ENCODE data around the gene MEOX2. TPM values are rescaled to one million over a fixed set of nuclear protein-coding genes. Genes with fewer than 3 reads are reported as not detected.

The MEOX2 gene
- polyA plus RNA-seq, 4 donors: 0.78 to 2.4 TPM; not detected in 2

GRCh38 chr7:15620491-15621185 lies 65.8 kb downstream of the MEOX2 start:
- Histone ChIP-seq H3K27ac (ENCODE audit: low read depth in 1 of 3, low read length in 2 of 3) (no peak overlapping the region), H3K27me3 (ENCODE audit: control insufficient read depth in 3 of 3, insufficient read depth in 3 of 3, low read length in 3 of 3) (no peaks in the 10 kb centered on the region), H3K36me3 (ENCODE audit: control insufficient read depth in 3 of 3, insufficient read depth in 2 of 3, low read depth in 1 of 3, low read length in 3 of 3) (no peaks in the 10 kb centered on the region), H3K9me3 (ENCODE audit: control insufficient read depth in 2 of 2, insufficient read depth in 1 of 2, low read depth in 1 of 2, low read length in 1 of 2) (no peaks in the 10 kb centered on the region), H3K4me3 (ENCODE audit: low read depth in 1 of 3, low read length in 3 of 3) (no peak overlapping the region), H3K4me1 (ENCODE audit: control insufficient read depth in 3 of 3, insufficient read depth in 2 of 3, low read depth in 1 of 3, low read length in 2 of 3) (no peaks in the 10 kb centered on the region)
- DNase-seq (no peak), FAIRE-seq (no peak)
- WGBS, 3 donors: 62 to 67% (median 62%) methylated on average over 6 of the region's 6 CpGs

GRCh38 chr7:15618275-15618674 lies 68.2 kb downstream of the MEOX2 start:
- FAIRE-seq (no peak), DNase-seq (no peak)
- H3K27me3 ChIP-seq (ENCODE audit: control insufficient read depth in 3 of 3, insufficient read depth in 3 of 3, low read length in 3 of 3): no peaks in the 10 kb centered on the region
- H3K9me3 ChIP-seq (ENCODE audit: control insufficient read depth in 2 of 2, insufficient read depth in 1 of 2, low read depth in 1 of 2, low read length in 1 of 2): no peaks in the 10 kb centered on the region
- no peak overlapping the region for H3K4me3 ChIP-seq (ENCODE audit: low read depth in 1 of 3, low read length in 3 of 3)
- H3K4me1 ChIP-seq (ENCODE audit: control insufficient read depth in 3 of 3, insufficient read depth in 2 of 3, low read depth in 1 of 3, low read length in 2 of 3): no peaks in the 10 kb centered on the region
- H3K27ac ChIP-seq (ENCODE audit: low read depth in 1 of 3, low read length in 2 of 3): no peak overlapping the region
- H3K36me3 ChIP-seq (ENCODE audit: control insufficient read depth in 3 of 3, insufficient read depth in 2 of 3, low read depth in 1 of 3, low read length in 3 of 3): no peaks in the 10 kb centered on the region
- 88 to 95% (median 93%) methylated on average over 2 of the region's 2 CpGs for WGBS, 3 donors

GRCh38 chr7:15612205-15612604 lies 74.3 kb downstream of the MEOX2 start:
- WGBS, 3 donors: 70 to 82% (median 76%) methylated on average over 8 of the region's 8 CpGs
- Histone ChIP-seq H3K4me1 (ENCODE audit: control insufficient read depth in 3 of 3, insufficient read depth in 2 of 3, low read depth in 1 of 3, low read length in 2 of 3) (no peaks in the 10 kb centered on the region), H3K4me3 (ENCODE audit: low read depth in 1 of 3, low read length in 3 of 3) (no peak overlapping the region), H3K27me3 (ENCODE audit: control insufficient read depth in 3 of 3, insufficient read depth in 3 of 3, low read length in 3 of 3) (peaks cover 0 to 2% (median 0%) of the 10 kb centered on the region in 3 donors), H3K9me3 (ENCODE audit: control insufficient read depth in 2 of 2, insufficient read depth in 1 of 2, low read depth in 1 of 2, low read length in 1 of 2) (no peaks in the 10 kb centered on the region), H3K36me3 (ENCODE audit: control insufficient read depth in 3 of 3, insufficient read depth in 2 of 3, low read depth in 1 of 3, low read length in 3 of 3) (no peaks in the 10 kb centered on the region), H3K27ac (ENCODE audit: low read depth in 1 of 3, low read length in 2 of 3) (no peak overlapping the region)
- FAIRE-seq: no peak
- DNase-seq: no peak

- H3K4me3 ChIP-seq (ENCODE audit: low read depth in 1 of 3, low read length in 3 of 3): no peak overlapping the region
- WGBS, 3 donors: 80 to 84% (median 81%) methylated on average over 2 of the region's 2 CpGs
- no peaks in the 10 kb centered on the region for H3K36me3 ChIP-seq (ENCODE audit: control insufficient read depth in 3 of 3, insufficient read depth in 2 of 3, low read depth in 1 of 3, low read length in 3 of 3)
- FAIRE-seq (no peak), DNase-seq (no peak)
- H3K27me3 ChIP-seq (ENCODE audit: control insufficient read depth in 3 of 3, insufficient read depth in 3 of 3, low read length in 3 of 3): peaks cover 0 to 2% (median 0%) of the 10 kb centered on the region in 3 donors
- H3K9me3 ChIP-seq (ENCODE audit: control insufficient read depth in 2 of 2, insufficient read depth in 1 of 2, low read depth in 1 of 2, low read length in 1 of 2): no peaks in the 10 kb centered on the region
- H3K4me1 ChIP-seq (ENCODE audit: control insufficient read depth in 3 of 3, insufficient read depth in 2 of 3, low read depth in 1 of 3, low read length in 2 of 3): no peaks in the 10 kb centered on the region
- H3K27ac ChIP-seq (ENCODE audit: low read depth in 1 of 3, low read length in 2 of 3): no peak overlapping the region
Observed at GRCh38 chr7:15610503-15610902, 76.0 kb downstream of the MEOX2 start.

GRCh38 chr7:15609287-15609686 lies 77.2 kb downstream of the MEOX2 start:
- no peaks in the 10 kb centered on the region for H3K9me3 ChIP-seq (ENCODE audit: control insufficient read depth in 2 of 2, insufficient read depth in 1 of 2, low read depth in 1 of 2, low read length in 1 of 2)
- peaks cover 0 to 2% (median 0%) of the 10 kb centered on the region in 3 donors for H3K27me3 ChIP-seq (ENCODE audit: control insufficient read depth in 3 of 3, insufficient read depth in 3 of 3, low read length in 3 of 3)
- no peak for FAIRE-seq
- H3K27ac ChIP-seq (ENCODE audit: low read depth in 1 of 3, low read length in 2 of 3): no peak overlapping the region
- no peaks in the 10 kb centered on the region for H3K36me3 ChIP-seq (ENCODE audit: control insufficient read depth in 3 of 3, insufficient read depth in 2 of 3, low read depth in 1 of 3, low read length in 3 of 3)
- 65 to 78% (median 71%) methylated on average over 2 of the region's 2 CpGs for WGBS, 3 donors
- no peak for DNase-seq
- H3K4me1 ChIP-seq (ENCODE audit: control insufficient read depth in 3 of 3, insufficient read depth in 2 of 3, low read depth in 1 of 3, low read length in 2 of 3): no peaks in the 10 kb centered on the region
- no peak overlapping the region for H3K4me3 ChIP-seq (ENCODE audit: low read depth in 1 of 3, low read length in 3 of 3)

- no peak overlapping the region for H3K4me3 ChIP-seq (ENCODE audit: low read depth in 1 of 3, low read length in 3 of 3)
- no peaks in the 10 kb centered on the region for H3K36me3 ChIP-seq (ENCODE audit: control insufficient read depth in 3 of 3, insufficient read depth in 2 of 3, low read depth in 1 of 3, low read length in 3 of 3)
- WGBS, 3 donors: 63 to 80% (median 72%) methylated on average over 5 of the region's 5 CpGs
- H3K4me1 ChIP-seq (ENCODE audit: control insufficient read depth in 3 of 3, insufficient read depth in 2 of 3, low read depth in 1 of 3, low read length in 2 of 3): no peaks in the 10 kb centered on the region
- H3K27ac ChIP-seq (ENCODE audit: low read depth in 1 of 3, low read length in 2 of 3): no peak overlapping the region
- H3K27me3 ChIP-seq (ENCODE audit: control insufficient read depth in 3 of 3, insufficient read depth in 3 of 3, low read length in 3 of 3): peaks cover 0 to 2% (median 0%) of the 10 kb centered on the region in 3 donors
- H3K9me3 ChIP-seq (ENCODE audit: control insufficient read depth in 2 of 2, insufficient read depth in 1 of 2, low read depth in 1 of 2, low read length in 1 of 2): no peaks in the 10 kb centered on the region
- FAIRE-seq: peak; percentile 33
- no peak for DNase-seq
Observed at GRCh38 chr7:15607529-15608210, 78.8 kb downstream of the MEOX2 start.

- FAIRE-seq: no peak
- H3K4me3 ChIP-seq (ENCODE audit: low read depth in 1 of 3, low read length in 3 of 3): no peak overlapping the region
- 73 to 88% (median 81%) methylated on average over 3 of the region's 3 CpGs for WGBS, 3 donors
Observed at GRCh38 chr7:15606561-15606960, 79.9 kb downstream of the MEOX2 start.

GRCh38 chr7:15604166-15604565 lies 82.3 kb downstream of the MEOX2 start:
- no peaks in the 10 kb centered on the region for H3K36me3 ChIP-seq (ENCODE audit: control insufficient read depth in 3 of 3, insufficient read depth in 2 of 3, low read depth in 1 of 3, low read length in 3 of 3)
- H3K9me3 ChIP-seq (ENCODE audit: control insufficient read depth in 2 of 2, insufficient read depth in 1 of 2, low read depth in 1 of 2, low read length in 1 of 2): peaks cover 0 to 10% of the 10 kb centered on the region in 2 donors
- no peaks in the 10 kb centered on the region for H3K4me1 ChIP-seq (ENCODE audit: control insufficient read depth in 3 of 3, insufficient read depth in 2 of 3, low read depth in 1 of 3, low read length in 2 of 3)
- H3K27ac ChIP-seq (ENCODE audit: low read depth in 1 of 3, low read length in 2 of 3): no peak overlapping the region
- no peak overlapping the region for H3K4me3 ChIP-seq (ENCODE audit: low read depth in 1 of 3, low read length in 3 of 3)
- WGBS, 3 donors: 95 to 100% (median 100%) methylated on average over 1 of the region's 1 CpG
- H3K27me3 ChIP-seq (ENCODE audit: control insufficient read depth in 3 of 3, insufficient read depth in 3 of 3, low read length in 3 of 3): no peaks in the 10 kb centered on the region
- DNase-seq (no peak), FAIRE-seq (no peak)

More at GRCh38 chr7:15606561-15606960, 79.9 kb downstream of the MEOX2 start:
- DNase-seq: no peak
- H3K9me3 ChIP-seq (ENCODE audit: control insufficient read depth in 2 of 2, insufficient read depth in 1 of 2, low read depth in 1 of 2, low read length in 1 of 2): no peaks in the 10 kb centered on the region
- H3K27me3 ChIP-seq (ENCODE audit: control insufficient read depth in 3 of 3, insufficient read depth in 3 of 3, low read length in 3 of 3): no peaks in the 10 kb centered on the region
- no peaks in the 10 kb centered on the region for H3K4me1 ChIP-seq (ENCODE audit: control insufficient read depth in 3 of 3, insufficient read depth in 2 of 3, low read depth in 1 of 3, low read length in 2 of 3)
- H3K27ac ChIP-seq (ENCODE audit: low read depth in 1 of 3, low read length in 2 of 3): no peak overlapping the region
- H3K36me3 ChIP-seq (ENCODE audit: control insufficient read depth in 3 of 3, insufficient read depth in 2 of 3, low read depth in 1 of 3, low read length in 3 of 3): no peaks in the 10 kb centered on the region
